K562 (cell line): ENCODE measurements around the gene RHOT1. TPM values are rescaled to one million over a fixed set of nuclear protein-coding genes. Genes with fewer than 3 reads are reported as not detected.

Experiments used
- CHD4 ChIP-seq: fragments of 200-600 bp; sonication (generic); IDR thresholded peaks from 3 replicates; pipeline ENCODE4 v1.6.1; 2012; ENCODE audit warnings: low read depth, mild to moderate bottlenecking, mixed read lengths, low read length, inconsistent platforms; ENCODE audit not compliant: insufficient read depth, insufficient replicate concordance, poor library complexity, severe bottlenecking
- CREB1 ChIP-seq, 2 experiments: sonication (generic) in 1 of 2; formaldehyde crosslinking in 1 of 2; IDR thresholded peaks; 2 replicates each; pipeline versions ENCODE4 v1.6.1 to v1.8.0; 2012 to 2022; ENCODE audit warnings: inconsistent platforms in 1 of 2, mild to moderate bottlenecking in 1 of 2, missing genetic modification reagents in 1 of 2, moderate library complexity in 1 of 2
- JUND ChIP-seq, 2 experiments: IDR thresholded peaks; 2 replicates in 1 of 2; 3 replicates in 1 of 2; pipeline ENCODE4 v1.6.1; 2011; ENCODE audit warnings: borderline replicate concordance in 2 of 2, low read depth in 2 of 2, low read length in 2 of 2, improper control_type of control experiment in 1 of 2, missing biosample characterization in 1 of 2, missing genetic modification characterization in 1 of 2, missing genetic modification reagents in 1 of 2
- MYBL2 ChIP-seq, 2 experiments: fragments of 450-650 bp in 1 of 2; sonication (generic) in 1 of 2; formaldehyde crosslinking in 1 of 2; IDR thresholded peaks; 2 replicates each; pipeline versions ENCODE4 v1.6.1 to v1.8.1; 2017 to 2022; ENCODE audit warnings: borderline replicate concordance in 1 of 2, inconsistent platforms in 1 of 2, low read depth in 1 of 2, mild to moderate bottlenecking in 1 of 2, missing genetic modification reagents in 1 of 2, moderate library complexity in 1 of 2
- NFATC3 ChIP-seq: fragments of 450-650 bp; IDR thresholded peaks from 2 replicates; pipeline ENCODE4 v1.6.1; 2017; ENCODE audit warnings: mild to moderate bottlenecking
- SETDB1 ChIP-seq: IDR thresholded peaks from one replicate; pipeline ENCODE4 v1.6.1; 2012; ENCODE audit warnings: low read length, control low read depth, inconsistent platforms
- STAT5B ChIP-seq: fragments of 250-450 bp; sonication (Bioruptor Pico); IDR thresholded peaks from 2 replicates; pipeline ENCODE4 v1.8.0; 2021; ENCODE audit warnings: mild to moderate bottlenecking, inconsistent platforms
- USF1 ChIP-seq: sonication (generic); formaldehyde crosslinking; IDR thresholded peaks from 2 replicates; pipeline ENCODE4 v1.9.0; 2022; ENCODE audit warnings: mild to moderate bottlenecking, missing genetic modification reagents
- ZBTB40 ChIP-seq, 2 experiments: fragments of 450-650 bp in 1 of 2; sonication (generic) in 1 of 2; formaldehyde crosslinking in 1 of 2; IDR thresholded peaks; 2 replicates each; pipeline versions ENCODE4 v1.7.1 to v1.9.0; 2016 to 2022; ENCODE audit warnings: inconsistent platforms in 1 of 2, mild to moderate bottlenecking in 1 of 2, missing genetic modification reagents in 1 of 2
- ZFP1 ChIP-seq: fragments of 450-650 bp; formaldehyde crosslinking; IDR thresholded peaks from 2 replicates; pipeline ENCODE4 v1.4.0; 2020; ENCODE audit warnings: mild to moderate bottlenecking, mixed read lengths
- ZNF197 ChIP-seq: fragments of 200-800 bp; sonication (Bioruptor generic); IDR thresholded peaks from 2 replicates; pipeline ENCODE4 v1.6.1; 2016; ENCODE audit warnings: low read depth, missing genetic modification characterization, missing compliant biosample characterization
- ZNF3 ChIP-seq: fragments of 250-450 bp; sonication (Bioruptor Pico); IDR thresholded peaks from 2 replicates; pipeline ENCODE4 v1.5.0; 2021; ENCODE audit warnings: mild to moderate bottlenecking, moderate library complexity
- ZNF507 ChIP-seq: conservative IDR thresholded peaks from 2 replicates; pipeline ENCODE4 v1.6.1; 2017; ENCODE audit warnings: missing genetic modification characterization, missing compliant biosample characterization
- ZNF512 ChIP-seq: IDR thresholded peaks from 2 replicates; pipeline ENCODE4 v1.6.1; 2016; ENCODE audit warnings: missing genetic modification characterization, missing compliant biosample characterization
- polyA plus RNA-seq, 8 experiments: library from polyadenylated mRNA; depleted of rRNA in 4 of 8; stranded (reverse) in 5 of 8; unstranded in 3 of 8; fragments of >200 nt; fragmentation: Nextera tagmentation in 2 of 8; fragmentation: Illumina TruSeq in 1 of 8; extraction: Ambion mirVana in 2 of 8; extraction: Trizol in 1 of 8; gene quantifications; 2 replicates each; pipeline versions ENCODE4 v1.2.1 to v1.2.3, GENCODE V29; 2011 to 2014; ENCODE audit warnings: inconsistent platforms in 1 of 8, missing spikeins in 1 of 8
- total RNA-seq, 7 experiments: library from RNA; depleted of rRNA in 6 of 7; stranded (reverse); fragments of >200 nt in 6 of 7; fragmentation: Illumina TruSeq in 2 of 7; extraction: Trizol in 2 of 7; gene quantifications; 2 replicates each; pipeline versions ENCODE4 v1.2.1 to v1.2.3, GENCODE V29; 2011 to 2021; ENCODE audit warnings: low replicate concordance in 1 of 7

Gene RHOT1
- total and polyA plus RNA-seq, 9 of the 15 experiments (the other 6 are each of a cell fraction or from before 2014, with no cell fraction given), result 23.0 to 101 (median 32.2) TPM

- TF ChIP-seq ZNF512 (tag) (no peak), USF1 (CRISPR knock-in tag) (no peak), ZNF197 (CRISPR knock-in tag) (no peak), ZFP1 (CRISPR knock-in tag) (no peak), ZNF3 (CRISPR knock-in tag) (no peak), STAT5B (no peak), ZNF507 (tag) (no peak), ZBTB40 (IDR thresholded peaks at IDR 0.05) (peak; percentile 34), ZBTB40 (CRISPR knock-in tag; IDR thresholded peaks at IDR 0.05) (no peak), JUND (IDR thresholded peaks at IDR 0.05; ENCODE audit: borderline replicate concordance, low read depth, low read length) (peak; percentile 83), JUND (tag; IDR thresholded peaks at IDR 0.05; ENCODE audit: borderline replicate concordance, low read depth, low read length) (peak; percentile 11; the same call in 1 of the 3 replicates), CHD4 (no peak), SETDB1 (no peak), NFATC3 (0 out of 2 replicates have a peak, but pooled peaks have one; percentile 40), MYBL2 (IDR thresholded peaks at IDR 0.05; ENCODE audit: low read depth) (no peak), MYBL2 (CRISPR knock-in tag; IDR thresholded peaks at IDR 0.05; ENCODE audit: borderline replicate concordance) (no peak), CREB1 (IDR thresholded peaks at IDR 0.05) (peak; percentile 57; the same call in 1 of the 2 replicates), CREB1 (CRISPR knock-in tag; IDR thresholded peaks at IDR 0.05) (no peak)
Measured at GRCh38 chr17:32142857-32143526, 690 bp downstream of the RHOT1 start (continued).
